ENCODE results near the gene LOXL1.

GRCh38 chr15:73919706-73920105, 6.6 kb upstream of the LOXL1 start:
- TF ChIP-seq CTCF (IDR thresholded peaks at IDR 0.05; ENCODE audit: poor library complexity) = no peak
- TF ChIP-seq EZH2 (IDR thresholded peaks at IDR 0.05; ENCODE audit: borderline replicate concordance) = no peak

All from hepatocyte (in vitro differentiated cells).